22Rv1 (cell line): Measurements from ENCODE around the gene SFXN5.

Source experiments
- H3K27ac ChIP-seq: fragments of 450-650 bp; 2 replicates; pipeline ENCODE4 v1.5.1; 2017
- CTCF ChIP-seq: fragments of 450-650 bp; IDR thresholded peaks from 2 replicates; pipeline ENCODE4 v1.5.1; 2017; ENCODE audit warnings: mild to moderate bottlenecking
- ZFX ChIP-seq: fragments of 450-650 bp; IDR thresholded peaks from 2 replicates; pipeline ENCODE4 v1.6.1; 2017; ENCODE audit warnings: antibody characterized with exemption, borderline replicate concordance

Gene SFXN5

GRCh38 chr2:72897785-72898584, 173.5 kb downstream of the SFXN5 start:
- H3K27ac ChIP-seq = no peak overlapping the region
- TF ChIP-seq CTCF (no peak), ZFX (no peak)

- no peak for TF ChIP-seq CTCF
- TF ChIP-seq ZFX = no peak
- H3K27ac ChIP-seq = no peak overlapping the region
Observed at GRCh38 chr2:72896446-72896845, 175.1 kb downstream of the SFXN5 start.

- TF ChIP-seq ZFX (no peak), CTCF (no peak)
- no peak overlapping the region for H3K27ac ChIP-seq
Observed at GRCh38 chr2:72895759-72896281, 175.7 kb downstream of the SFXN5 start.

- TF ChIP-seq CTCF (no peak), ZFX (no peak)
- no peak overlapping the region for H3K27ac ChIP-seq
Observed at GRCh38 chr2:72895154-72895553, 176.4 kb downstream of the SFXN5 start.

- TF ChIP-seq ZFX (no peak), CTCF (no peak)
- H3K27ac ChIP-seq = no peak overlapping the region
Observed at GRCh38 chr2:72894514-72894913, 177.0 kb downstream of the SFXN5 start.

- H3K27ac ChIP-seq = no peak overlapping the region
- TF ChIP-seq CTCF (peak; percentile 58), ZFX (no peak)
Observed at GRCh38 chr2:72893594-72894319, 177.8 kb downstream of the SFXN5 start.

GRCh38 chr2:72892506-72893173, 178.9 kb downstream of the SFXN5 start:
- H3K27ac ChIP-seq = no peak overlapping the region
- TF ChIP-seq ZFX (no peak), CTCF (peak; percentile 87)
